ENCODE data around the gene PRDM13. TPM values are rescaled to one million over a fixed set of nuclear protein-coding genes. Genes with fewer than 3 reads are reported as not detected.
"Not testable (repeated sequence)": the region's sequence is repeated elsewhere in the genome, so short reads cannot be mapped to it uniquely, and the experiment has no call there.

PRDM13 gene
- polyA plus RNA-seq, 1 donor (not counting 4 experiments of a cell fraction or from before 2014, with no cell fraction given), result not detected

DNA sequence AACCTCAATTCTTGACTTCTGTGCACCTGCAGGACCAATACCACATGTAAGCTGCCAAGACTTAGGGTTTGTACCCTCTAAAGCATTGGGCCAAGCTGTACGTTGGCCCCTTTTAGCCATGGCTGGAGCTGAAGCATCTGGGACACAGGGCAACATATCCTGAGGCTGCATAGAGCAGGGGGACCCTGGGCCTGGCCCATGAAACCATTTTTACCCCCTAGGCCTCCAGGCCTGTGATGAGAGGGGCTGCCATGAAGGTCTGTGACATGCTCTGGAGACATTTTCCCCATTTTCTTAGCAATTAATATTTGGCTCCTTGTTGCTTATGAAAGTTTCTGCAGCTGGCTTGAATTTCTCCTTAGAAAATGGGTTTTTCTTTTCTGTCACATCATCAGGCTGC, 31.0 kb downstream of the PRDM13 start:
- H3K9me3 ChIP-seq (ENCODE audit: control insufficient read depth, low read depth, low read length), result no peaks in the 10 kb centered on the region
- no peak overlapping the region for H3K4me3 ChIP-seq (ENCODE audit: control insufficient read depth in 2 of 3, extremely low read depth in 1 of 3, insufficient read depth in 2 of 3, low read depth in 1 of 3, low read length in 3 of 3)
- H3K79me2 ChIP-seq (ENCODE audit: control insufficient read depth, insufficient read depth, low read length), result no peaks in the 10 kb centered on the region
- no peak overlapping the region for H3K4me2 ChIP-seq (ENCODE audit: control insufficient read depth, extremely low read depth, insufficient read depth, low read depth, low read length)
- no peaks in the 10 kb centered on the region for H3K4me1 ChIP-seq (ENCODE audit: control insufficient read depth, extremely low read depth, insufficient read depth, low read length)
- no peaks in the 10 kb centered on the region for H3K9me1 ChIP-seq (ENCODE audit: control insufficient read depth, extremely low read depth, insufficient read depth, low read length)
- TF ChIP-seq EZH2 (IDR thresholded peaks at IDR 0.05; ENCODE audit: low read length) (no peak), CTCF (optimal IDR thresholded peaks at IDR 0.05 in 1 of 3, IDR thresholded peaks at IDR 0.05 in 1 of 3, conservative IDR thresholded peaks at IDR 0.05 in 1 of 3; ENCODE audit: extremely low read depth in 1 of 3, insufficient read depth in 2 of 3, low read length in 3 of 3) (no peak)
- DNase-seq (ENCODE audit: low read depth, low spot score) (no peak), FAIRE-seq (no peak)
- no peaks in the 10 kb centered on the region for H4K20me1 ChIP-seq (ENCODE audit: control insufficient read depth, extremely low read depth, insufficient read depth, low read length)
- no peaks in the 10 kb centered on the region for H3K36me3 ChIP-seq (ENCODE audit: control insufficient read depth in 2 of 2, extremely low read depth in 1 of 2, insufficient read depth in 2 of 2, low read length in 2 of 2)
- H3K27me3 ChIP-seq (ENCODE audit: control insufficient read depth, extremely low read depth, insufficient read depth, low read length), result peaks cover 7% of the 10 kb centered on the region
- dilution Hi-C loops (cut with MboI; ENCODE audit: extremely low pct_ligation_motif_present, low sequenced_read_pairs), result no loop called here
- no peak overlapping the region for H3K27ac ChIP-seq (ENCODE audit: control insufficient read depth, insufficient read depth, low read length)
- H3K9ac ChIP-seq (ENCODE audit: control insufficient read depth, extremely low read depth, insufficient read depth, low read length), result no peak overlapping the region
- H2AFZ ChIP-seq (ENCODE audit: control insufficient read depth, low read length), result no peak overlapping the region

DNA sequence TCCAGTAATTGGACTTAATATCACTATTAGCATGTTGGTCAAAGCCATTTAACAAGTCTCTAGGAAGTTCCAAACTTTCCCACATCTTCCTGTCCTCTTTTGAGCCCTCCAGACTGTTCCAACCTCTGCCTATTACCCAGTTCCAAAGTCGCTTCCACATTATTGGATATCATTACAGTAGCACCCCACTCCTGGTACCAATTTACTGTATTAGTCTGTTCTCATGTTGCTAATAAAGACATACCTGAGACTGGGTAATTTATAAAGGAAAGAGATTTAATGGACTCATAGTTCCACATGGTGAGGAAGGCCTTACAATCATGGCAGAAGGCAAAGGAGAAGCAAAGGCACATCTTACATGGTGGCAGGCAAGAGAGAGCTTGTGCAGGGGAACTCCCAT, 31.7 kb downstream of the PRDM13 start:
- H4K20me1 ChIP-seq (ENCODE audit: control insufficient read depth, extremely low read depth, insufficient read depth, low read length); H3K9me3 ChIP-seq (ENCODE audit: control insufficient read depth, low read depth, low read length); H3K79me2 ChIP-seq (ENCODE audit: control insufficient read depth, insufficient read depth, low read length); FAIRE-seq; DNase-seq (ENCODE audit: low read depth, low spot score); H3K36me3 ChIP-seq (ENCODE audit: control insufficient read depth in 2 of 2, extremely low read depth in 1 of 2, insufficient read depth in 2 of 2, low read length in 2 of 2); H3K9me1 ChIP-seq (ENCODE audit: control insufficient read depth, extremely low read depth, insufficient read depth, low read length); H3K4me1 ChIP-seq (ENCODE audit: control insufficient read depth, extremely low read depth, insufficient read depth, low read length); H3K27me3 ChIP-seq (ENCODE audit: control insufficient read depth, extremely low read depth, insufficient read depth, low read length); dilution Hi-C loops (cut with MboI; ENCODE audit: extremely low pct_ligation_motif_present, low sequenced_read_pairs); H3K9ac ChIP-seq (ENCODE audit: control insufficient read depth, extremely low read depth, insufficient read depth, low read length); H3K4me2 ChIP-seq (ENCODE audit: control insufficient read depth, extremely low read depth, insufficient read depth, low read depth, low read length); H3K4me3 ChIP-seq (ENCODE audit: control insufficient read depth in 2 of 3, extremely low read depth in 1 of 3, insufficient read depth in 2 of 3, low read depth in 1 of 3, low read length in 3 of 3); H3K27ac ChIP-seq (ENCODE audit: control insufficient read depth, insufficient read depth, low read length); H2AFZ ChIP-seq (ENCODE audit: control insufficient read depth, low read length): not testable (repeated sequence)

DNA sequence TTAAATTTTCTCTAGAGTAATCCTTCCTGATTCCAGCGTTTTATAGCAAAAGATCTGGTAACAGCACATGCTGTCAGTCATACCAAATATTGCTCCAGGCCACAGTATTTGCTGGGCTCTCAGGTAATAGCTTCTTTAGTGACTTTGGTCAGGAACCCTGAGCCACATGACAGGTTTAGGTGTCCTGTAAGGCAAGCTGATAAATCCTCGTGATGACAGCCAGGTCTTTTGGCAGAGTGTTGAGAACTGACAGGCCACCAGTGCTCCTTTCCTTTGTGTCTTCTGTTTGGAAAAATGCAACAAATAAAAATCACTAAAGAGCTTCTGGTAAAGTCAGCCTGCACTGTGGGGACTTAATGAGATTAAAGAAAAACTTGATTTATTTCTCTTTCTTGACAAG, 34.6 kb downstream of the PRDM13 start:
- FAIRE-seq (no peak), DNase-seq (ENCODE audit: low read depth, low spot score) (no peak)
- H3K4me2 ChIP-seq (ENCODE audit: control insufficient read depth, extremely low read depth, insufficient read depth, low read depth, low read length), result no peak overlapping the region
- H3K9ac ChIP-seq (ENCODE audit: control insufficient read depth, extremely low read depth, insufficient read depth, low read length), result no peak overlapping the region
- H3K79me2 ChIP-seq (ENCODE audit: control insufficient read depth, insufficient read depth, low read length), result no peaks in the 10 kb centered on the region
- no peak overlapping the region for H3K27ac ChIP-seq (ENCODE audit: control insufficient read depth, insufficient read depth, low read length)
- no peaks in the 10 kb centered on the region for H3K9me1 ChIP-seq (ENCODE audit: control insufficient read depth, extremely low read depth, insufficient read depth, low read length)
- no peaks in the 10 kb centered on the region for H3K36me3 ChIP-seq (ENCODE audit: control insufficient read depth in 2 of 2, extremely low read depth in 1 of 2, insufficient read depth in 2 of 2, low read length in 2 of 2)
- H3K27me3 ChIP-seq (ENCODE audit: control insufficient read depth, extremely low read depth, insufficient read depth, low read length), result peaks cover 5% of the 10 kb centered on the region
- no peaks in the 10 kb centered on the region for H3K9me3 ChIP-seq (ENCODE audit: control insufficient read depth, low read depth, low read length)
- H3K4me1 ChIP-seq (ENCODE audit: control insufficient read depth, extremely low read depth, insufficient read depth, low read length), result no peaks in the 10 kb centered on the region
- dilution Hi-C loops (cut with MboI; ENCODE audit: extremely low pct_ligation_motif_present, low sequenced_read_pairs), result no loop called here
- no peak overlapping the region for H2AFZ ChIP-seq (ENCODE audit: control insufficient read depth, low read length)
- no peaks in the 10 kb centered on the region for H4K20me1 ChIP-seq (ENCODE audit: control insufficient read depth, extremely low read depth, insufficient read depth, low read length)
- no peak overlapping the region for H3K4me3 ChIP-seq (ENCODE audit: control insufficient read depth in 2 of 3, extremely low read depth in 1 of 3, insufficient read depth in 2 of 3, low read depth in 1 of 3, low read length in 3 of 3)
- no peak for TF ChIP-seq EZH2 (IDR thresholded peaks at IDR 0.05; ENCODE audit: low read length)
- TF ChIP-seq CTCF (optimal IDR thresholded peaks at IDR 0.05 in 1 of 3, IDR thresholded peaks at IDR 0.05 in 1 of 3, conservative IDR thresholded peaks at IDR 0.05 in 1 of 3; ENCODE audit: extremely low read depth in 1 of 3, insufficient read depth in 2 of 3, low read length in 3 of 3), result no peak
